IPS-18c (cell line): ENCODE measurements around the gene TYRO3.

Experiments
- H3K4me3 ChIP-seq: 2 replicates; pipeline ENCODE4 v1.7.0; 2013; ENCODE audit warnings: low read depth, mild to moderate bottlenecking, low read length, moderate library complexity; ENCODE audit not compliant: insufficient read depth
- H3K9me3 ChIP-seq: one replicate; pipeline ENCODE4 v1.6.1; 2013; ENCODE audit warnings: mild to moderate bottlenecking, low read length, moderate library complexity; ENCODE audit not compliant: control insufficient read depth, insufficient read depth

Gene TYRO3

DNA sequence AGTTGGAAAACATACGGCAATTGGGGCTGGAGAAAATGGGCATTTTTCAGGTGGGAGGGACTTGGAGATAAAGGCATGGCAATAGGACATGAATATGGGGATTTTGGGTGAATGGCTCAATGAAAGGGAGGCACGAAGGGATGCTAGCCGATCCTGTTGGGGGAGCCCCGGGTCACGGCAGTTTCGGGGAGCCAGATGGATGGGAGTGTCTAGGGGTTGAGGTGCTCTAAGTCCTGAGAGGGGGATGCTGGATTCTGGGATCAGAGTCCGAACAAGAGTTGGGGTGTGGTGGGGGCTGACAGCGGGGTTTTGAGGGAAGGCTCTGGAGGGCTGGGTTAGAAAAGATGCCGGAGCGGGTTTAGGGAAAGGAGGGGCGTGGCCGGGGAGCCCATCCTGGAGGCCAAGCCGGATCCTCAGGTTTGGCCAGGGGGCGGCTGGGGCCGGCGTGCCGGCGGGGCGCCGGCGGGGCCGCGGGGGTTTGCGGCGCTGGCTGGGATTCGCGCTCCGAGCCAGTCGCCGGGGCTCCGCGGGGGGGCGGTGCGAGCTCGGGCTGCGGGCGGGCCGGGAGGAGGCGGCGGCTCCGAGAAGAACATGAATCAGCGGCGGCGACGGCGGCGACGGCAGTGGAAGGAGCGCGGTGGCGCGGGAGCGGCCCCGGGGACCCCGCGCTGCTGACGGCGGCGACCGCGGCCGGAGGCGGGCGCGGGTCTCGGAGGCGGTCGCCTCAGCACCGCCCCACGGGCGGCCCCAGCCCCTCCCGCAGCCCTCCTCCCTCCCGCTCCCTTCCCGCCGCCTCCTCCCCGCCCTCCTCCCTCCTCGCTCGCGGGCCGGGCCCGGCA, at the start of gene TYRO3:
Gene TYRO3 (plus strand): TSS at position 813 of the 839 bp plus-strand sequence. CDS start 46 bp downstream, outside the sequence.
- no peaks in the 10 kb centered on the region for H3K9me3 ChIP-seq
- peak within 1 kb of the TSS; percentile 86 for H3K4me3 ChIP-seq

DNA sequence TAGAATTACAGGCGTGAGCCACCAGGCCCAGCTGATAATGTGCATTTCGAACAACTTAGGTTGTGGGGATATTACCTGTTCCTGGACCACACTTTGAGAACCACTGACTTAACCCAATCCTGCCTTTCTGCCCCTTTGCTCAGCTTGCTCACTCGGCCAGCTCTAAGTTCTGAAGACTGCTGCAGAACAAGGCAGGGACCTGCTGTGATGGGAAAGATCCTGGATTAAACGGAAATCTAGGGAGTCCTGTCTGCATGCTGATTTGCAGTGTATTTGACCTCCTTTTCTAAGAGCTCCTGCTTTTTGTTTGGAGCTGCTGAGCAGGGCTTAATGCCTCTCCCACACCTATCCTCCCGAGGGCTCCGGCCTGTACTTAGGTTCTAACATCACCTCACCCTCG, 48.3 kb upstream of the TYRO3 start:
- Histone ChIP-seq H3K4me3 (peak overlapping the region; percentile 44; the same call in 1 of the 2 replicates), H3K9me3 (no peaks in the 10 kb centered on the region)

DNA sequence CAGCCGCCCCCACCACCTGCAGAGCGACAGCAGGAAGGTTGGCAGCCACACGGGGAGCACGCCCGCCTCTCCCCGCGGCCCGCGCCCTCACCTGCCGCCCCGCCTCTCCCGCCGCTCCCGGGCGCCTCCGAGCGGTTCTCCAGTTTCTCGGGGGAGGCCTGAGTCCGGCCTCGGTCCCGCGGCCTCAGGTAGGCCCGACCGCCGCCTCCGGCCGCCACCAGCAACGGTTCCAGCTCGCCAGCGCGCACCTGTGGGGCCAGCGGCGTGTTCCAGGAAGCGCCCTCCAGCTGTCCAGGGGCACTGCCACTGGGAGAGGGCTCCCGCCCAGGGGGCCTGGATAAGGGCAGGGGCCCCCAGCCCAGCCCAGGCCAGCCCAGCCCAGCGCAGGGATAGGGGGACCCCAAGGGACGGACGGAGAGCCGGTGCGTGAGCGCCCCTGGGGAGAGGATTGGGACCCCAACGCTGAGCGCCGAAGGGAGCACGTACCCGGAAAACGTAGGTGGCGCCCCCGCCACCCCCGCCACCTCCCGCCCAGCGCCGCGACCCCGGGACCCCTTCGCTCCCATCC, 47.6 kb upstream of the TYRO3 start:
- no peaks in the 10 kb centered on the region for H3K9me3 ChIP-seq
- H3K4me3 ChIP-seq, result peak overlapping the region; percentile 44; the same call in 1 of the 2 replicates

DNA sequence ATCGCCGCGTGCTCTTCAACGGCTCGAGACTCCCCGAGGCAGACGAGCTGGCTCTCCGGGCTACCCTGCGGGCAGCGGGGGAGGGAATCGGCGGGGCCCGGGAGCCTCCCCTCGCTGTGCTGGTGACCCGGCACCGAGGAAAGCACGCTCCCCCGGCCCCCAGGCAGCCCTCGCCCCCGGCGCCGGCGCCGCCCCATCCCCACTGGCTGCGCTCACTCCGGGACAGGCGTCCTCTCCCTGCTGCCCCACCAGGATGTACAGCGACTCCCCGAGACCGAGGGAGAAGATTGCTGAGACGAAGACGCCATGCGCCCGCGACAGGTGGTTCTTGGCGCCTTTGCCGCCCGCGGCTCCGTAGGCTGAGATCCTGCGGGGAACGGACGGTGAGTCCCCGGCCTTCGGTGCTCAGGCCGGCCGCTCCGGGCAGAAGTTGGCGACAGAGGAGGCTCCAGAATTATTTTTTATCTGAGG, 47.1 kb upstream of the TYRO3 start:
- Histone ChIP-seq H3K9me3 (no peaks in the 10 kb centered on the region), H3K4me3 (peak overlapping the region; percentile 44; the same call in 1 of the 2 replicates)

DNA sequence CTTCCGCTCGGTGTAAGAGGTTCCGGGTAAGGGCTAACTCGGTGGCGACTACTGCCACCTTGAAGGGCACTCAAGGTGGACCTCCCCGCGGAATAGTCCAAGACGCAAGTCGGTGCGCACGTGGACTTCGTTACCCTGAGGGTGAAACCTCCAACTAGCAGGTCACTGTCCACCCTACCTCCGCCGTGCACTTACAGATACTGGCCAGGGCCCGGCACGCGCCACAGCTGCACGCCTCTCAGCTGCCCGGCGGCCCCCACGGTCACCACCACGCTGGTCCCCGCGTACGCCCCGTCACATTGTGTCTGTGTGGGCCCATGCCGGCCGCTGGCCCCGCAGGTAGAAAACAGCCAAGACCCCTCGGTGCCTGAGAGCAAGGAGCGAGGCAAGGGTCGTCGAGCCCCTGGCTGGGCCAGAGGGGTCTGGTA, 46.5 kb upstream of the TYRO3 start:
- Histone ChIP-seq H3K4me3 (peak overlapping the region; percentile 52; the same call in 1 of the 2 replicates), H3K9me3 (no peaks in the 10 kb centered on the region)

DNA sequence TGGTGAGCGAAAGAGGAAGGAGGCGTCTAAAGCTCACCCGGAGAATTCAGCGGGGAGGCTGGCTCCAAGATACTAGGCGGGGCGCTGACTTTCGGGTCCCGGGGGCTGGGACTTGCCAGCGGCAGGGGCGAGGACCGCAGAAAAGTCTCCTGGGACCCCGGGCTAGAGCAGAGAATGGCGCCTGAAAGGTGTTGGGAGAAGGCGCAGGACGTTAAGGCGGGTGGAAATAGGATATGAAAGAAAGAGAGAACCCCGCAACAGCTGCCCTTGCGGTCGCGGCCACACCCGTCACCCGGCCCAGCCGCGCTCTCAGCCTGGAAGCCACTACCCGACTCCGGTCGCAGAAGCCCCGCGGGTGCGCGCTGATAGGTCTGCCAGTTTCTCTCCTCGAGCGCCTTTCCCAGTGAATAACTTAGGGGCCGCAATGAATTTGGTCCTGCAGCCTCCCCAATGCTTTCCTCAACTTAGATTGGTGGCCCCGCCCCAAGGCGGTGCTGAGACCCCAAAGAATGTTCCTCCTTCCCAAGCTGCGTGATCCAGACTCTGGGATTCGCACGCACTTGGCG, 46.0 kb upstream of the TYRO3 start:
- H3K9me3 ChIP-seq, result no peaks in the 10 kb centered on the region

DNA sequence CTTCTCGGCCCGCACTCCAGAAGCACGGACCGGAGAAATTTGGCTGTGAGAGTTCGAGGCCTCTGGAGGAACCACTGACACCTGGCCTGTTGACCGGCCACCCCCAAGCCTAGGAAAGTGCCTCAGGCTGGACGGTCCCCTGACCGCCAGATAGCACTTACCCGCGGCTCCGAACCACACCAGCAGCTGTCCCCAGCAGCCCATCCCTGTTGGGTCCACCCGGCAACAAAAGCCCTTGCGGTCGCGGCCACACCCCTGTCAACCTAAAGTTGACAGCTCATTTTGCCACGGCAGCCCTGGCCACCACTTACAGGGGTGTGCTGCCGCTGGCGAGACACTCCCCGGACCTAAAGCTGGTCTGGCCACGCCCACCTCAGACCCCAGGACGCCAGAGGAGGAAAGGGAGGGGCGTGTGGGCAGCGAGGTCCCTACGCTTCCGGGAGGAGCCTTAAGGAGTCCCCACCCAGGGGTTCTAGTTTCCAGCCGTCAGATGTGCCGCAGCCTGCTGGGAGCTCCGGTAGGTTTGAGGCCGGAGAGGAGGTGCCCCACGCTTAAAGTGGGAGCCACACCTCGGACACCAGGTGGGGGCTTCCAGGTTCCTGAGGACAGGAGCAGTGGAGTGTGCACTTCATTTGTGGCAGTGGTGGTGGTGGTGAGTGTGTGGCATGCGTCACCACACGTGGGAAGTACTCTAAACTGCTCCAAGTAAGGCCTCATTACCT, 45.3 kb upstream of the TYRO3 start, which contains the start of gene LTK:
Gene LTK (minus strand): TSS at position 322 of the 722 bp plus-strand sequence. CDS start 118 bp downstream, at position 204.
- Histone ChIP-seq H3K4me3 (peak within 1 kb of the TSS; percentile 52), H3K9me3 (no peaks in the 10 kb centered on the region)

More for the DNA sequence above, 46.0 kb upstream of the TYRO3 start:
- peak overlapping the region; percentile 52 for H3K4me3 ChIP-seq

DNA sequence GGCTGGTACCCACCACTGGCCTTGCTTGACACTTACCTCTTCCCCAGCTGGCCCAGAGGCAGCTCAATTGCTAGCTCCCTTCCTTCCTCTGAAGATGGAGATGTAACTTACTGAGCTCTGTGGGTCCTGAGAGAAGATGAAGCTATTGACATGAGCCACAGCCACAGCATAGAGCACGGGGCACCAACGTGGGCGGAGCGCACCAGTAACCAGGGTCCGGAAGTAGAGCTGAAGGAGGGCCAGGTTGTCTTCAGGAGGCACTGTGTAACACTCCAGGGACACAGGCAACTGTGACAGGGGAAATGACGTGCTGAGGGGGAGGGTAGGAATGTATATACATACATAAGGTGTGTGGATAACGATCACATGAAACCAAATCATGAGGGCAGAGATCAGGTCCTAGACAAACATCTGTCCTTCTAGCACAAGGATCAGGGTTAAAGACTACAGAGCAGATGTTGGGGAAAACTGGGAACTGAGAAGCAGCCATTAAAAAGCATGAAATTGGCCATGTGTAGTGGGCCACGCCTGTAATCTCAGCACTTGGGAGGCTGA, 41.0 kb upstream of the TYRO3 start:
- H3K4me3 ChIP-seq, result no peak overlapping the region; the same call in 1 of the 2 replicates
- H3K9me3 ChIP-seq, result no peaks in the 10 kb centered on the region

DNA sequence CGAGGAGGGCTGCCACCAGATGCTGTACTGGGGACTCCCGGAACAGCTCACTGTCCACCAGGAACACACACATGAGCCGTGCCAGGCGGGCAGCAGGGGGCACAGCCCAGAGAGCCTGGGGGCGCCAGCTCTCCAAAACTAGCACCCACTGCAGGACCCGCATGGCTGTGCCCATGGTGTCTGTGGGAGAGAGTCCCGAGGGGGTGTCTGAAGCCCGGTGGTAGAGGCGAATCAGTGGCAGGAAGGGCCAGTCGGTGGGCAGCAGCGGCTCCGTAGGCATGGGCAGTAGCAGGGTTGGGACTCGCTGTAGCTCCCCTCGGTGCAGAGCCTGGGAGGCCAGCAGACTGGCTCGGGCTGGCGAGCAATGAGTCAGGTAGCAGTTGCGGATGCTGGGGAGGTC, 38.4 kb upstream of the TYRO3 start:
- Histone ChIP-seq H3K4me3 (no peak overlapping the region), H3K9me3 (no peaks in the 10 kb centered on the region)

DNA sequence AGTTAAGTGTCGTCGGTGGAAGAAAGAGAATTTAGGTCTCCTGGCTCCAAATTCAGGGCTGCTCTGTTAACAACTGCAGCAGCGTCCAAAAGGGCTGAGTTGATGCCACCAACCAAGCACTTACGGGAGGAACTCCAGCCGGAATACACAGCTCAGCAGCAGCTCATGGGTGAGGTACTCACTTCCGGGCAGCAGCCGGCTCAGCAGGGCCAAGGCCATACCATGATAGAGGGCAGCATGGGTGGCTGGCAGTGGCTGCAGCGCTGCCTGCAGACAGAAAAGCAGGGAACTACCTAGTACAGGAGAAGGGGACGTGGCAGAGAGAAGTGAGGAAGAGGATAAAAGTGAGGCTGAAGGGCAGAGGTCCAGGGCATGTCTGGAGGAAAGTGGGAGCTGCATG, 37.4 kb upstream of the TYRO3 start:
- Histone ChIP-seq H3K9me3 (no peaks in the 10 kb centered on the region), H3K4me3 (no peak overlapping the region)

DNA sequence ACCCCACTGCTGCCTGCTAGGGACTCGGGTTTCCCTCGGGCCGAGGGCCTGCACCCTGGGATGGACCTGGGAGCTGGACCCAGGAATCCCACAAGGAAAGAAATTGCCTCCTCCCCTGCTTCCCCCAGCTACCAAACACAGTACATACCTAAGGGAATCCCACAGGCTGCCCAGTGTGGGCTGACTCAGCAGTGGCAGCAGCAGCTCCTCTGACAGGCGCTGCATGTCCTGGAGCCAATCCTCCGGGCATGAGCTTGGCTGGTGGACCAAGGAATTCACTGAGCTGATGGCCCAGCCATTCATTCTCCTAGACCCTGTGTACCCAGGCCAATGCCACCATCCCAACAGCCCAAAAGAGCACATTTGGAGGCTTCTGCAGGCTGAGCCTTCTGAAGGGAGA, 35.9 kb upstream of the TYRO3 start:
- Histone ChIP-seq H3K9me3 (no peaks in the 10 kb centered on the region), H3K4me3 (no peak overlapping the region)

DNA sequence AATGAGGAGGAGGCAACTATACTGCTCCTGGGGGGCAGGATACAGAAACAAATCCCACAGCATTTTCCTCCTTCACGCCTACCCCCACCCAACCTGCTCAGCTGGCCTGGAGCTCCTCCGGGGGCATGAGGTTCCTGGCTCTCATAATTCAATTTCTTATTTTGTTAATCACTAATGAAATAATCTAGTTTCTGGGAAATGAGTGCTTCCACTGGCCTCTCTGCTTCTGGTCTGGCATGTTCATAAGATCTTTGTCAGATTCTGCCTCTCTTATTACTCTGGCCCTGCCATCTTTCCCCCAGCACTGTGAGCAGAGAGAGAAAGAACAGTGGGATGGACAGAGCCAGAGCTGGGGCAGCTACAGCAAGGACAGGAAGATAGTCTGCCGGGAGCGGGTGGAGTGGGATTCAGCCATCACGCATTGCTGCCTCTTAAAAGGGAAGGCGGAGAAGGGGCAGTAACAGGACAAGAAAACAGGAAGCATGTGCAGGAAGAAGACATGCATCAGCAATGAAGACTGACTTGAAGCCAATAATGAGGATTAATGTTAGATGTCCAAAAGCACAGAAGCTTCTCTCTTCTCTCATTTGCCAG, 28.6 kb upstream of the TYRO3 start:
- no peaks in the 10 kb centered on the region for H3K9me3 ChIP-seq
- H3K4me3 ChIP-seq, result no peak overlapping the region

DNA sequence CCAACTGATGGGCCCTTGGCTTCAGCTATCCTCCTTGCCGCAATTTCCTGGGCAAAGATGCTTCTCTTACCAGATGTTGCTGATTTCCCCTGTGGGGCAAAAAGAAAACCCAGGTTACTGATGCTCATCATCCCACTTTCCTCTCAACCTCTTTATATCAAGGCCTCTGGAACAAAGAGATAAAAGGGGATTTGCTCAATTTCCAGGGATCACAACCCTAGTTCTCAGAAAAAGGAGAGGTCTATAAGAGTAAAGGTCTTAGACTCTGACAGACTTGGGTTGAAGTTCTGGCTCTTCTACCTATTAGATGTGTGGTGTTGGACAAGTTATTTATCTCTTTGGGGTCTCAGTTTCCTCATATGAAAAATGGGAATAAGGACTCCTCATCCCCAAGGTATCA, 23.5 kb upstream of the TYRO3 start:
- Histone ChIP-seq H3K4me3 (no peak overlapping the region), H3K9me3 (no peaks in the 10 kb centered on the region)

DNA sequence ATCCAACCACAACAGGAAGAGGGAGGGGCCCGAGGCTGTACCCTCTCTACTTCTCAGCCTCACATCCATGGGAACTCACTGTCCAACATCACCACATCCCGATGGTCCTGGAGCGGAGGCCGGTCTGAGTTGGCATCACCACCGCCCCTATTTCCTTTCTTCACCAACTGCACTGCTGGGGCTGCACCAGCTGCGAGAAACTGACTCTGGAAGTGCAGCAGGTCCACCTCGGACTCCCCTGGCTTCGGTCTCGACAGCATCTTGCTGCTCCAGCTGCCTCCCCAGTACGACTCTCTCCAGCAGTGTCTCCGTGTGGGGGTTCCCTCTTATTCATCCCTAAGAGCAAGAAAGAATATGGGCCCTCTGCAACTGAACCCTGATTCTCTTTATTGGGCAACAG, 22.1 kb upstream of the TYRO3 start:
- H3K9me3 ChIP-seq, result no peaks in the 10 kb centered on the region
- no peak overlapping the region for H3K4me3 ChIP-seq

DNA sequence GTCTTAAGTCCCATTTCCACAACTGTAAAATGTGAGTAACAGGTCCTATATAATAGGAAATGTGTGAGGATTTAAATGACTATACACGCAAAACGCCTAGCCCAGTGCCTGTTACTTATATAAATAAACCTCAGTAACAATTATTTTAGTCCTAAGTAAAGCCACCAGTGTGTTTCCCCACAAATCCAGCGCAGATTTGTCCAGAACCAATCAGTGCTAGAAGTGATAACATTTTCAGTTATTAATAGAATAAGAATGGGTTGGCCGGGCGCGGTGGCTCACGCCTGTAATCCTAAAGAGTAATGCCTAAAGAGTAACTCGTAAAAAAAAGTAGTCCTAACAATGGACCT, 15.5 kb upstream of the TYRO3 start:
- Histone ChIP-seq H3K4me3 (peak overlapping the region; percentile 92), H3K9me3 (no peaks in the 10 kb centered on the region)

DNA sequence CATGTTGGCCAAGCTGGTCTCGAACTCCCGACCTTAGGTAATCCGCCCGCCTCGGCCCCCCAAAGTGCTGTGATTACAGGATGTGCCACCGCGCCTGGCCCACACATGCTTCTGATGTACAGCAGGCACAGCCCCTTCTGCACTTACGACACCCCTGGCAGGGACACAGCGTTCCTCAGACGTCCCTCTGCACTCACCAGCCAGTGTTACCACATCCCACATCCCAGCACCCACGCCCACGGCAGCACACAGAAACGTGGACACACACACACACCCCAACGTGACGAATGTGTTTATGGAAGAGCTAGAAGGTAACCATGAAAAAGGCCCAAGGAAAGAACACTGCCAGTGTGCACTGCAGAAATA, 14.4 kb upstream of the TYRO3 start:
- H3K4me3 ChIP-seq, result no peak overlapping the region; the same call in 1 of the 2 replicates

DNA sequence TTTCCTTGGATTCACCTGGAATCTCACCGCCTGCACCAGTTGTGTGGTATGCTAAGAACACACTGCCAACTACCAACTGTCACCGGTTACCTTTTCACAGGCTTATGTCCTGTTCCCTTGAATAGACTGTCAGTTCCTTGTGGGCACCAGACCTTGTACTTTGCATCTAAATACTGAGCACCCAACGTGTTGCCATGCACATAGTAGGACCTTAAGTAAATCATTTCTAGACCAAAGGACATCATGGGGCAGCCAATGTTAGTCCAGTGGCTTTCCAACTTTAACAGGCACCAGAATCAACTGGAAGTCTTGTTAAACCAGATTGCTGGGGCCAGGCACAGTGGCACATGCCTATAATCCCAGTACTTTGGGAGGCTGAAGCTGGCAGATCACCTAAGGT, 13.8 kb upstream of the TYRO3 start:
- H3K9me3 ChIP-seq, result no peaks in the 10 kb centered on the region
- no peak overlapping the region for H3K4me3 ChIP-seq

More for the DNA sequence above, 14.4 kb upstream of the TYRO3 start:
- no peaks in the 10 kb centered on the region for H3K9me3 ChIP-seq
